Erythroblast (primary cell): ENCODE results near the gene SZRD1.
"Not testable (repeated sequence)": the region's sequence is repeated elsewhere in the genome, so short reads cannot be mapped to it uniquely, and the experiment has no call there.

Experiments used
- DNase-seq, 2 experiments: peaks; one replicate each; lab custom pipeline; 2025; lab: John Stamatoyannopoulos, UW
- GATA1 ChIP-seq: IDR thresholded peaks from 2 replicates; pipeline ENCODE4 v1.6.1; 2011; ENCODE audit warnings: low read depth, mild to moderate bottlenecking, control low read depth, low read length, moderate library complexity
- POLR2A ChIP-seq: IDR thresholded peaks from 2 replicates; pipeline ENCODE4 v1.6.1; 2011; ENCODE audit warnings: mild to moderate bottlenecking, low read length

Gene SZRD1

GRCh38 chr1:16366722-16367257 is at the start of gene SZRD1:
SZRD1 (plus strand) TSS chr1:16367242; CDS start chr1:16367258, 16 bp downstream.
- TF ChIP-seq GATA1 (no peak), POLR2A (no peak)
- DNase-seq = peak; percentile 99 to 100

GRCh38 chr1:16318555-16318954 is 48.5 kb upstream of the SZRD1 start:
- no peak for DNase-seq
- no peak for TF ChIP-seq POLR2A
- no peak for TF ChIP-seq GATA1

- DNase-seq = no peak
- TF ChIP-seq POLR2A (no peak), GATA1 (no peak)
These were observed 45.7 kb upstream of the SZRD1 start for GRCh38 chr1:16321176-16321867.

- peak in 1 of 2 experiments; percentile 32 for DNase-seq
- TF ChIP-seq GATA1 (no peak), POLR2A (no peak)
These were observed 42.6 kb upstream of the SZRD1 start for GRCh38 chr1:16324456-16324890.

- no peak for DNase-seq
- no peak for TF ChIP-seq GATA1
- no peak for TF ChIP-seq POLR2A
These were observed 40.1 kb upstream of the SZRD1 start for GRCh38 chr1:16326833-16327404.

- no peak for DNase-seq
- TF ChIP-seq POLR2A (no peak), GATA1 (no peak)
These were observed 32.2 kb upstream of the SZRD1 start for GRCh38 chr1:16334655-16335340.

- TF ChIP-seq POLR2A = no peak
- TF ChIP-seq GATA1 = no peak
- DNase-seq = no peak
These were observed 28.1 kb upstream of the SZRD1 start for GRCh38 chr1:16338961-16339360.

GRCh38 chr1:16340673-16341072 is 26.4 kb upstream of the SZRD1 start:
- DNase-seq = no peak
- no peak for TF ChIP-seq GATA1
- no peak for TF ChIP-seq POLR2A

- TF ChIP-seq POLR2A = no peak
- TF ChIP-seq GATA1 = no peak
- no peak for DNase-seq
These were observed 24.5 kb upstream of the SZRD1 start for GRCh38 chr1:16342331-16343062.

- DNase-seq = not testable (repeated sequence)
These were observed 23.8 kb upstream of the SZRD1 start for GRCh38 chr1:16343276-16343675.

- no peak for TF ChIP-seq GATA1
- DNase-seq = peak in 1 of 2 experiments; percentile 66
These were observed 18.4 kb upstream of the SZRD1 start for GRCh38 chr1:16348414-16349182.

GRCh38 chr1:16349847-16350406 is 17.1 kb upstream of the SZRD1 start:
- TF ChIP-seq POLR2A (no peak), GATA1 (no peak)
- DNase-seq = peak; percentile 54 to 86

GRCh38 chr1:16351456-16351993 is 15.5 kb upstream of the SZRD1 start:
- no peak for TF ChIP-seq POLR2A
- TF ChIP-seq GATA1 = no peak
- DNase-seq = peak; percentile 59 to 82
